ENCODE data around the gene KCNH8.

The KCNH8 gene

GRCh38 chr3:19363071-19363470 lies 214.8 kb downstream of the KCNH8 start:
- no peak overlapping the region for H3K27ac ChIP-seq (ENCODE audit: poor library complexity, severe bottlenecking)
- H3K4me1 ChIP-seq (ENCODE audit: insufficient read depth, poor library complexity, severe bottlenecking), result no peaks in the 10 kb centered on the region
- H3K9me3 ChIP-seq (ENCODE audit: severe bottlenecking), result no peaks in the 10 kb centered on the region
- H3K36me3 ChIP-seq (ENCODE audit: low read depth), result no peaks in the 10 kb centered on the region
- H3K27me3 ChIP-seq (ENCODE audit: insufficient read depth, poor library complexity, severe bottlenecking), result no peaks in the 10 kb centered on the region
- ATAC-seq (ENCODE audit: low read depth), result no peak
- TF ChIP-seq CTCF (IDR thresholded peaks at IDR 0.05; ENCODE audit: poor library complexity, severe bottlenecking), result no peak
- DNase-seq (ENCODE audit: low spot score), result no peak
- H3K4me3 ChIP-seq (ENCODE audit: severe bottlenecking), result no peak overlapping the region

GRCh38 chr3:19364148-19364547 lies 215.8 kb downstream of the KCNH8 start:
- Histone ChIP-seq H3K36me3 (ENCODE audit: low read depth) (no peaks in the 10 kb centered on the region), H3K9me3 (ENCODE audit: severe bottlenecking) (no peaks in the 10 kb centered on the region), H3K4me3 (ENCODE audit: severe bottlenecking) (no peak overlapping the region), H3K4me1 (ENCODE audit: insufficient read depth, poor library complexity, severe bottlenecking) (no peaks in the 10 kb centered on the region), H3K27me3 (ENCODE audit: insufficient read depth, poor library complexity, severe bottlenecking) (no peaks in the 10 kb centered on the region), H3K27ac (ENCODE audit: poor library complexity, severe bottlenecking) (no peak overlapping the region)
- no peak for ATAC-seq (ENCODE audit: low read depth)
- DNase-seq (ENCODE audit: low spot score), result no peak
- no peak for TF ChIP-seq CTCF (IDR thresholded peaks at IDR 0.05; ENCODE audit: poor library complexity, severe bottlenecking)

GRCh38 chr3:19365471-19365870 lies 217.2 kb downstream of the KCNH8 start:
- Histone ChIP-seq H3K36me3 (ENCODE audit: low read depth) (no peaks in the 10 kb centered on the region), H3K27me3 (ENCODE audit: insufficient read depth, poor library complexity, severe bottlenecking) (no peaks in the 10 kb centered on the region), H3K27ac (ENCODE audit: poor library complexity, severe bottlenecking) (no peak overlapping the region), H3K4me3 (ENCODE audit: severe bottlenecking) (no peak overlapping the region), H3K4me1 (ENCODE audit: insufficient read depth, poor library complexity, severe bottlenecking) (no peaks in the 10 kb centered on the region), H3K9me3 (ENCODE audit: severe bottlenecking) (no peaks in the 10 kb centered on the region)
- TF ChIP-seq CTCF (IDR thresholded peaks at IDR 0.05; ENCODE audit: poor library complexity, severe bottlenecking), result no peak
- ATAC-seq (ENCODE audit: low read depth) (no peak), DNase-seq (ENCODE audit: low spot score) (no peak)

GRCh38 chr3:19384868-19385267 lies 236.6 kb downstream of the KCNH8 start:
- Histone ChIP-seq H3K36me3 (ENCODE audit: low read depth) (no peaks in the 10 kb centered on the region), H3K4me3 (ENCODE audit: severe bottlenecking) (no peak overlapping the region)
- no peak for ATAC-seq (ENCODE audit: low read depth)

GRCh38 chr3:19392150-19392549 lies 243.8 kb downstream of the KCNH8 start:
- Histone ChIP-seq H3K36me3 (ENCODE audit: low read depth) (no peaks in the 10 kb centered on the region), H3K27ac (ENCODE audit: poor library complexity, severe bottlenecking) (no peak overlapping the region), H3K4me3 (ENCODE audit: severe bottlenecking) (no peak overlapping the region), H3K27me3 (ENCODE audit: insufficient read depth, poor library complexity, severe bottlenecking) (no peaks in the 10 kb centered on the region), H3K9me3 (ENCODE audit: severe bottlenecking) (no peaks in the 10 kb centered on the region), H3K4me1 (ENCODE audit: insufficient read depth, poor library complexity, severe bottlenecking) (no peaks in the 10 kb centered on the region)
- ATAC-seq (ENCODE audit: low read depth) (no peak), DNase-seq (ENCODE audit: low spot score) (no peak)
- no peak for TF ChIP-seq CTCF (IDR thresholded peaks at IDR 0.05; ENCODE audit: poor library complexity, severe bottlenecking)

More at GRCh38 chr3:19384868-19385267, 236.6 kb downstream of the KCNH8 start:
- no peaks in the 10 kb centered on the region for H3K9me3 ChIP-seq (ENCODE audit: severe bottlenecking)
- no peak overlapping the region for H3K27ac ChIP-seq (ENCODE audit: poor library complexity, severe bottlenecking)
- no peaks in the 10 kb centered on the region for H3K4me1 ChIP-seq (ENCODE audit: insufficient read depth, poor library complexity, severe bottlenecking)
- DNase-seq (ENCODE audit: low spot score), result no peak
- H3K27me3 ChIP-seq (ENCODE audit: insufficient read depth, poor library complexity, severe bottlenecking), result no peaks in the 10 kb centered on the region
- TF ChIP-seq CTCF (IDR thresholded peaks at IDR 0.05; ENCODE audit: poor library complexity, severe bottlenecking), result no peak
